Upper lobe of left lung (tissue), 4 donors: Measurements from ENCODE around the gene PTPN11.

Source experiments
- CTCF ChIP-seq, 6 experiments: fragments of 450-650 bp in 4 of 6; fragments of 200-600 bp in 2 of 6; sonication (generic) in 2 of 6; IDR thresholded peaks; one replicate each; pipeline ENCODE4 v1.5.1; 2016 to 2019; ENCODE audit warnings: antibody characterized with exemption in 6 of 6
- EP300 ChIP-seq, 4 donors: sonication (generic); formaldehyde crosslinking; IDR thresholded peaks; one replicate each; pipeline ENCODE4 v1.5.1; 2017; ENCODE audit warnings: antibody characterized with exemption in 4 of 4, control low read depth in 2 of 4
- POLR2A ChIP-seq, 4 donors: fragments of 450-650 bp; IDR thresholded peaks; one replicate each; pipeline ENCODE4 v1.5.1; 2016 to 2017; ENCODE audit warnings: antibody characterized with exemption in 4 of 4, mild to moderate bottlenecking in 2 of 4
- POLR2AphosphoS5 ChIP-seq, 2 donors: sonication (generic); formaldehyde crosslinking; IDR thresholded peaks; one replicate each; pipeline ENCODE4 v1.5.1; 2017; ENCODE audit warnings: antibody characterized with exemption in 2 of 2

GRCh38 chr12:112546996-112547395 is 128.2 kb downstream of the PTPN11 start:
- TF ChIP-seq CTCF (IDR thresholded peaks at IDR 0.05) (no peak), POLR2A (IDR thresholded peaks at IDR 0.05) (no peak), POLR2AphosphoS5 (IDR thresholded peaks at IDR 0.05) (no peak), EP300 (IDR thresholded peaks at IDR 0.05) (no peak)
